K562 (cell line): Measurements from ENCODE around the gene ZCCHC3. TPM values are rescaled to one million over a fixed set of nuclear protein-coding genes. Genes with fewer than 3 reads are reported as not detected.
A peak's percentile ranks its signal among the peaks of the same experiment; 100 is the strongest.

Source experiments
- AFF4 ChIP-seq: sonication (generic); formaldehyde crosslinking; IDR thresholded peaks from 2 replicates; pipeline ENCODE4 v1.8.0; 2023; ENCODE audit warnings: mild to moderate bottlenecking, missing genetic modification reagents
- BMI1 ChIP-seq: fragments of 150-350 bp; IDR thresholded peaks from 2 replicates; pipeline ENCODE4 v1.6.1; 2014; ENCODE audit warnings: low read length
- CAMTA2 ChIP-seq: fragments of 250-450 bp; sonication (Bioruptor Pico); conservative IDR thresholded peaks from 2 replicates; pipeline ENCODE4 v1.5.1; 2022
- CREM ChIP-seq: IDR thresholded peaks from 2 replicates; pipeline ENCODE4 v1.6.1; 2014; ENCODE audit warnings: antibody characterized with exemption, low read depth
- CXXC5 ChIP-seq: fragments of 250-450 bp; sonication (Bioruptor Pico); IDR thresholded peaks from 2 replicates; pipeline ENCODE4 v1.8.0; 2022; ENCODE audit warnings: inconsistent platforms, mild to moderate bottlenecking, moderate library complexity
- FOXK1 ChIP-seq: sonication (generic); formaldehyde crosslinking; IDR thresholded peaks from 2 replicates; pipeline ENCODE4 v1.8.0; 2022; ENCODE audit warnings: missing genetic modification reagents, mild to moderate bottlenecking, borderline replicate concordance
- GTF2B ChIP-seq: IDR thresholded peaks from 2 replicates; pipeline ENCODE4 v1.6.1; 2011; ENCODE audit not compliant: insufficient read length; ENCODE audit errors: extremely low read depth
- JUN ChIP-seq, 2 experiments: sonication (generic) in 1 of 2; formaldehyde crosslinking in 1 of 2; IDR thresholded peaks; 2 replicates each; pipeline versions ENCODE4 v1.6.1 to v1.8.0; 2012 to 2022; ENCODE audit warnings: borderline replicate concordance in 2 of 2, mild to moderate bottlenecking in 2 of 2, improper control_type of control experiment in 1 of 2, low read depth in 1 of 2, low read length in 1 of 2, missing genetic modification reagents in 1 of 2
- KLF16 ChIP-seq: IDR thresholded peaks from 2 replicates; pipeline ENCODE4 v1.6.1; 2016; ENCODE audit warnings: antibody characterized with exemption
- L3MBTL2 ChIP-seq: fragments of 450-650 bp; IDR thresholded peaks from 2 replicates; pipeline ENCODE4 v1.6.1; 2016; ENCODE audit warnings: mild to moderate bottlenecking, moderate library complexity
- MYNN ChIP-seq, 2 experiments: sonication (generic); formaldehyde crosslinking in 1 of 2; IDR thresholded peaks; 2 replicates each; pipeline versions ENCODE4 v1.5.0 to v1.6.1; 2016 to 2020; ENCODE audit warnings: antibody characterized with exemption in 1 of 2, missing genetic modification reagents in 1 of 2
- NFRKB ChIP-seq: fragments of 450-650 bp; IDR thresholded peaks from 2 replicates; pipeline ENCODE4 v1.6.1; 2016; ENCODE audit warnings: low read depth
- POLR2G ChIP-seq: fragments of 200-400 bp; formaldehyde crosslinking; IDR thresholded peaks from 2 replicates; pipeline ENCODE4 v1.6.1; 2017; ENCODE audit warnings: low read depth, mild to moderate bottlenecking, antibody characterized with exemption, low read length, moderate library complexity
- SNIP1 ChIP-seq: fragments of 450-650 bp; IDR thresholded peaks from 2 replicates; pipeline ENCODE4 v1.7.1; 2017; ENCODE audit warnings: low read depth, mild to moderate bottlenecking
- SRSF3 ChIP-seq: fragments of 200-400 bp; formaldehyde crosslinking; IDR thresholded peaks from 2 replicates; pipeline ENCODE4 v1.6.1; 2016; ENCODE audit warnings: mild to moderate bottlenecking, low read length, moderate library complexity; ENCODE audit not compliant: insufficient read depth
- ZBTB33 ChIP-seq: sonication (generic); formaldehyde crosslinking; IDR thresholded peaks from 2 replicates; pipeline ENCODE4 v1.8.1; 2023; ENCODE audit warnings: mild to moderate bottlenecking, missing genetic modification reagents
- ZBTB7A ChIP-seq: IDR thresholded peaks from 2 replicates; pipeline ENCODE4 v1.6.1; 2011; ENCODE audit warnings: low read depth, mild to moderate bottlenecking, low read length, moderate library complexity, borderline replicate concordance; ENCODE audit not compliant: control insufficient read depth
- ZNF232 ChIP-seq: sonication (generic); formaldehyde crosslinking; IDR thresholded peaks from 2 replicates; pipeline ENCODE4 v1.8.0; 2022; ENCODE audit warnings: mild to moderate bottlenecking, missing genetic modification reagents
- ZNF436 ChIP-seq: fragments of 250-450, 450-650 bp; sonication (Bioruptor Pico); formaldehyde crosslinking; IDR thresholded peaks from 2 replicates; pipeline ENCODE4 v1.7.0; 2020; ENCODE audit warnings: mild to moderate bottlenecking
- polyA plus RNA-seq, 8 experiments: library from polyadenylated mRNA; depleted of rRNA in 4 of 8; stranded (reverse) in 5 of 8; unstranded in 3 of 8; fragments of >200 nt; fragmentation: Nextera tagmentation in 2 of 8; fragmentation: Illumina TruSeq in 1 of 8; extraction: Ambion mirVana in 2 of 8; extraction: Trizol in 1 of 8; gene quantifications; 2 replicates each; pipeline versions ENCODE4 v1.2.1 to v1.2.3, GENCODE V29; 2011 to 2014; ENCODE audit warnings: inconsistent platforms in 1 of 8, missing spikeins in 1 of 8
- total RNA-seq, 7 experiments: library from RNA; depleted of rRNA in 6 of 7; stranded (reverse); fragments of >200 nt in 6 of 7; fragmentation: Illumina TruSeq in 2 of 7; extraction: Trizol in 2 of 7; gene quantifications; 2 replicates each; pipeline versions ENCODE4 v1.2.1 to v1.2.3, GENCODE V29; 2011 to 2021; ENCODE audit warnings: low replicate concordance in 1 of 7
- TF ChIP-seq, protein P1 (sequence below), 2 experiments: fragments of 450-650 bp; IDR thresholded peaks; 2 replicates each; pipeline ENCODE4 v1.6.1; 2016

ZCCHC3 gene
- total and polyA plus RNA-seq, 9 of the 15 experiments (the other 6 are each of a cell fraction or from before 2014, with no cell fraction given), result 2.8 to 23.3 (median 16.5) TPM

DNA sequence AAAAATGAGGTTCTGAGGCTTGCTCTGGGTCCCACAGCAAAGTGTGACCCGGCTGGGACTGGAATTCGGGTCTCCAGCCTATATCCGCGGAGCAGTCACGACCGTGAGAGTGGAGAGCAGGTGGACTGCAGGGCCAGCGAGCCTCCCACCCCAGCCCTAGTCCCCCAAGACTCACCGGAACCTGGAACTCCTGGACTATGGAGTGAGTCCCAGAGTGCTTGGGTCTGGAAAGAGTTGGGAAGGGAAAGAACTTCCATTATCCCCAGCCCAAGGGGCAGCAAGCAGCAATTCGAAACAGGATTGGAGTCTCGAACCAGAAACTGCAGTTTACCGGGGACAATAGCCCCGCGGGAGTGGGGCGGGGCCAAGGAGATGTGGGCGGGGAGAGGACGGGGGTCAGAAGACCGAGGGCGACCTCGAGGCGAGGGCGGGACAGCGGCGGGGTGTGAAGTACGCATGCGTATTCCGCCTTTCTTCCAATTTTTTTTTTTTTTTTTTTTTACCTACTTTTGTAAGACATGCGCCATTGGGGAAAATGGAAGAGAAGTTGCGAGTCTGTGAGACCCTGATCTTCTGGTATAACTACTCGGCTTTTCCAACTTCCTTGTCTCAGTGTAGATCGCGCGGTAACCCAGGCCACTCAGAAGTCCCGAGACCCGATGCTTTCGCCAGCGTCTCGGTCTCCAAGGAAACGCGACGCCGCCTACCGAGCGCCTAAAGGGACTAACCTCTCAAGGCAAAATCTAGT, 7.1 kb upstream of the ZCCHC3 start, which contains the start of gene C20orf96 (continued):
- TF ChIP-seq MYNN (IDR thresholded peaks at IDR 0.05) (no peak), MYNN (CRISPR knock-in tag; IDR thresholded peaks at IDR 0.05) (no peak), GTF2B (no peak), CREM (peak; percentile 50; the same call in 1 of the 2 replicates), ZBTB33 (CRISPR knock-in tag) (peak; percentile 28; the same call in 1 of the 2 replicates), AFF4 (CRISPR knock-in tag) (0 out of 2 replicates have a peak, but pooled peaks have one; percentile 60), POLR2G (peak; percentile 41; the same call in 1 of the 2 replicates), SNIP1 (no peak), ZBTB7A (peak; percentile 33; the same call in 1 of the 2 replicates), BMI1 (peak; percentile 78), CAMTA2 (CRISPR knock-in tag) (no peak), JUN (IDR thresholded peaks at IDR 0.05; ENCODE audit: borderline replicate concordance, low read depth, low read length) (no peak), JUN (CRISPR knock-in tag; IDR thresholded peaks at IDR 0.05; ENCODE audit: borderline replicate concordance) (no peak), NFRKB (no peak), KLF16 (peak; percentile 47; the same call in 1 of the 2 replicates), SRSF3 (no peak), ZNF436 (no peak), L3MBTL2 (peak; percentile 59; the same call in 1 of the 2 replicates), CXXC5 (CRISPR knock-in tag) (peak; percentile 61), ZNF232 (no peak), FOXK1 (CRISPR knock-in tag) (peak; percentile 71; the same call in 1 of the 2 replicates)
- TF ChIP-seq, protein P1, sequence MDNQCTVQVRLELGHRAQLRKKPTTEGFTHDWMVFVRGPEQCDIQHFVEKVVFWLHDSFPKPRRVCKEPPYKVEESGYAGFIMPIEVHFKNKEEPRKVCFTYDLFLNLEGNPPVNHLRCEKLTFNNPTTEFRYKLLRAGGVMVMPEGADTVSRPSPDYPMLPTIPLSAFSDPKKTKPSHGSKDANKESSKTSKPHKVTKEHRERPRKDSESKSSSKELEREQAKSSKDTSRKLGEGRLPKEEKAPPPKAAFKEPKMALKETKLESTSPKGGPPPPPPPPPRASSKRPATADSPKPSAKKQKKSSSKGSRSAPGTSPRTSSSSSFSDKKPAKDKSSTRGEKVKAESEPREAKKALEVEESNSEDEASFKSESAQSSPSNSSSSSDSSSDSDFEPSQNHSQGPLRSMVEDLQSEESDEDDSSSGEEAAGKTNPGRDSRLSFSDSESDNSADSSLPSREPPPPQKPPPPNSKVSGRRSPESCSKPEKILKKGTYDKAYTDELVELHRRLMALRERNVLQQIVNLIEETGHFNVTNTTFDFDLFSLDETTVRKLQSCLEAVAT (IDR thresholded peaks at IDR 0.05), result no peak
